HepG2 (cell line): Measurements from ENCODE around the gene VPS52. TPM values are rescaled to one million over a fixed set of nuclear protein-coding genes. Genes with fewer than 3 reads are reported as not detected.

Experiments
- ATAC-seq: fragments of 200-7000 bp; cut with Tn5 transposase; 3 replicates; pipeline ENCODE4 v1.9.1; 2020; ENCODE audit warnings: mild to moderate bottlenecking, moderate library complexity
- BruUV-seq: library from RNA; stranded (reverse); fragments of 400-500 nt; replicated peaks from 2 replicates; lab custom pipeline; 2021; lab: Mats Ljungman, UMichigan
- CTCF ChIA-PET: fragments of 300-600 bp; formaldehyde crosslinking; extraction: SDS; loops from one replicate; lab custom pipeline; 2021; ENCODE audit warnings: low total read pairs, inconsistent platforms, low intra/inter-chr PET ratio; lab: Yijun Ruan, JAX
- POLR2A ChIA-PET: fragments of 350-600 bp; sonication (Branson Sonifier 250); formaldehyde crosslinking; loops from one replicate; lab custom pipeline; 2020; ENCODE audit warnings: antibody characterized with exemption, inconsistent platforms; lab: Yijun Ruan, JAX
- DNase-seq: peaks from one replicate; pipeline ENCODE4 v3.0.0-alpha.2; 2015; ENCODE audit warnings: low spot score
- FAIRE-seq: peaks from 3 replicates; lab custom pipeline; 2011; peaks lifted over from hg19 to GRCh38; lab: Jason Lieb, UNC
- H2AFZ ChIP-seq: one replicate; pipeline ENCODE4 v1.6.1; 2011; ENCODE audit warnings: low read length, inconsistent platforms
- H3K27ac ChIP-seq: fragments of 300-600 bp; 3 replicates; pipeline ENCODE4 v1.8.0; 2011; ENCODE audit warnings: mixed run types, mild to moderate bottlenecking, mixed read lengths, low read length, inconsistent platforms; ENCODE audit not compliant: insufficient read depth; ENCODE audit errors: extremely low read length
- H3K27me3 ChIP-seq, 2 experiments: fragments of 200-600 bp in 1 of 2; 2 replicates in 1 of 2; 3 replicates in 1 of 2; pipeline versions ENCODE4 v1.6.0 to v1.8.0; 2011; ENCODE audit warnings: low read length in 2 of 2, mild to moderate bottlenecking in 2 of 2, moderate library complexity in 2 of 2, inconsistent platforms in 1 of 2; ENCODE audit not compliant: insufficient read depth in 2 of 2, control insufficient read depth in 1 of 2
- H3K36me3 ChIP-seq, 2 experiments: fragments of 200-600 bp in 1 of 2; replicated peaks in 1 of 2; 2 replicates in 1 of 2; 3 replicates in 1 of 2; pipeline versions ENCODE4 v1.5.1 to v1.8.0; 2011; ENCODE audit warnings: low read length in 2 of 2, inconsistent platforms in 1 of 2; ENCODE audit not compliant: insufficient read depth in 2 of 2, control insufficient read depth in 1 of 2
- H3K4me1 ChIP-seq: 2 replicates; pipeline ENCODE4 v1.5.1; 2012; ENCODE audit warnings: low read length, inconsistent platforms; ENCODE audit not compliant: insufficient read depth
- H3K4me2 ChIP-seq: 2 replicates; pipeline ENCODE4 v1.6.0; 2011; ENCODE audit warnings: low read depth, low read length, inconsistent platforms
- H3K4me3 ChIP-seq, 3 experiments: fragments of 200-600 bp in 1 of 3; sonication (generic), shearing (Covaris generic) in 1 of 3; replicated peaks in 1 of 3; 2 replicates each; pipeline ENCODE4 v1.5.1; 2011 to 2016; ENCODE audit warnings: low read length in 3 of 3, inconsistent platforms in 2 of 3, low read depth in 2 of 3, mild to moderate bottlenecking in 2 of 3, control low read depth in 1 of 3, mixed read lengths in 1 of 3; ENCODE audit not compliant: insufficient read depth in 1 of 3
- H3K79me2 ChIP-seq: one replicate; pipeline ENCODE4 v1.6.1; 2011; ENCODE audit warnings: low read length, inconsistent platforms; ENCODE audit not compliant: insufficient read depth
- H3K9ac ChIP-seq: 2 replicates; pipeline ENCODE4 v1.6.0; 2011; ENCODE audit warnings: mild to moderate bottlenecking, low read depth, low read length, inconsistent platforms; ENCODE audit not compliant: insufficient read depth
- H3K9me3 ChIP-seq: 2 replicates; pipeline ENCODE4 v1.5.1; 2012; ENCODE audit warnings: mild to moderate bottlenecking, low read length
- H4K20me1 ChIP-seq: 2 replicates; pipeline ENCODE4 v1.6.0; 2011; ENCODE audit warnings: inconsistent platforms, mild to moderate bottlenecking, low read length, moderate library complexity; ENCODE audit not compliant: insufficient read depth
- FOXC1 ChIP-seq: sonication (generic); formaldehyde crosslinking; IDR thresholded peaks from 2 replicates; pipeline ENCODE4 v1.8.0; 2022; ENCODE audit warnings: mild to moderate bottlenecking, missing genetic modification reagents, borderline replicate concordance
- GATA4 ChIP-seq: sonication (generic); IDR thresholded peaks from 2 replicates; pipeline ENCODE4 v1.6.1; 2016; ENCODE audit warnings: antibody characterized with exemption, low read depth, borderline replicate concordance
- LCORL ChIP-seq, 2 experiments: fragments of 450-650 bp in 1 of 2; sonication (generic) in 1 of 2; formaldehyde crosslinking in 1 of 2; IDR thresholded peaks; 2 replicates each; pipeline versions ENCODE4 v1.5.0 to v1.6.1; 2017 to 2020; ENCODE audit warnings: antibody characterized with exemption in 1 of 2, missing genetic modification reagents in 1 of 2
- PCBP2 ChIP-seq: fragments of 200-400 bp; formaldehyde crosslinking; optimal IDR thresholded peaks from 2 replicates; pipeline ENCODE3; 2018; ENCODE audit warnings: low read length, low read depth; ENCODE audit not compliant: poor library complexity, severe bottlenecking
- RFX5 ChIP-seq: IDR thresholded peaks from 2 replicates; pipeline ENCODE4 v1.6.1; 2011; ENCODE audit warnings: low read depth, low read length, improper control_type of control experiment
- ZIK1 ChIP-seq: sonication (generic); formaldehyde crosslinking; IDR thresholded peaks from 2 replicates; pipeline ENCODE4 v1.5.0; 2020; ENCODE audit warnings: mild to moderate bottlenecking, low read depth, missing genetic modification reagents, borderline replicate concordance
- ZNF556 ChIP-seq: sonication (generic); formaldehyde crosslinking; IDR thresholded peaks from 2 replicates; pipeline ENCODE4 v1.4.0; 2020; ENCODE audit warnings: mild to moderate bottlenecking, missing genetic modification reagents, borderline replicate concordance
- ZNF773 ChIP-seq: sonication (generic); formaldehyde crosslinking; IDR thresholded peaks from 2 replicates; pipeline ENCODE4 v1.4.0; 2020; ENCODE audit warnings: missing genetic modification reagents, borderline replicate concordance
- WGBS: methylation state at CpG from one replicate; pipeline ENCODE4 v1.1.6; 2017; ENCODE audit warnings: low lambda C conversion rate; 5-methylcytosine and 5-hydroxymethylcytosine counted together
- in situ Hi-C: cut with HindIII; loops from 2 replicates; pipeline ENCODE4 v1.10.0; 2017; ENCODE audit warnings: low pct_unique_long_range_greater_than_20kb; ENCODE audit not compliant: extremely low pct_ligation_motif_present
- intact Hi-C: fragments of 100-400 bp; cut with micrococcal nuclease; formaldehyde crosslinking; loops from one replicate; pipeline ENCODE4 v1.10.0; 2022; ENCODE audit not compliant: unreplicated experiment
- polyA plus RNA-seq, 8 experiments: library from polyadenylated mRNA; depleted of rRNA in 3 of 8; stranded (reverse) in 7 of 8; unstranded in 1 of 8; fragments of >200 nt; fragmentation: Illumina TruSeq in 4 of 8; extraction: Trizol in 4 of 8; gene quantifications; 2 replicates each; pipeline versions ENCODE4 v1.2.1 to v1.2.3, GENCODE V29; 2011 to 2016; ENCODE audit warnings: low read depth in 4 of 8, missing spikeins in 1 of 8, mixed read lengths in 1 of 8; ENCODE audit not compliant: insufficient read depth in 1 of 8
- total RNA-seq, 5 experiments: library from RNA; depleted of rRNA; stranded (reverse); fragments of >200 nt; fragmentation: Illumina TruSeq; extraction: Trizol; gene quantifications; 2 replicates each; pipeline ENCODE4 v1.2.3, GENCODE V29; 2016; ENCODE audit warnings: low read depth in 1 of 5
- TF ChIP-seq, protein P1 (sequence below): sonication (generic); formaldehyde crosslinking; IDR thresholded peaks from 2 replicates; pipeline ENCODE4 v1.4.0; 2020; ENCODE audit warnings: missing genetic modification reagents
- TF ChIP-seq, protein P2 (sequence below): sonication (generic); formaldehyde crosslinking; IDR thresholded peaks from 2 replicates; pipeline ENCODE4 v1.5.0; 2020; ENCODE audit warnings: mild to moderate bottlenecking, missing genetic modification reagents
- TF ChIP-seq, protein P3 (sequence below): sonication (generic); formaldehyde crosslinking; IDR thresholded peaks from 2 replicates; pipeline ENCODE4 v1.4.0; 2020; ENCODE audit warnings: missing genetic modification reagents, low read depth, mild to moderate bottlenecking, borderline replicate concordance

The VPS52 gene
- total and polyA plus RNA-seq, 2 of the 13 experiments (the other 11 are each of a cell fraction or from before 2014, with no cell fraction given) = 48.9 to 85.5 TPM

DNA sequence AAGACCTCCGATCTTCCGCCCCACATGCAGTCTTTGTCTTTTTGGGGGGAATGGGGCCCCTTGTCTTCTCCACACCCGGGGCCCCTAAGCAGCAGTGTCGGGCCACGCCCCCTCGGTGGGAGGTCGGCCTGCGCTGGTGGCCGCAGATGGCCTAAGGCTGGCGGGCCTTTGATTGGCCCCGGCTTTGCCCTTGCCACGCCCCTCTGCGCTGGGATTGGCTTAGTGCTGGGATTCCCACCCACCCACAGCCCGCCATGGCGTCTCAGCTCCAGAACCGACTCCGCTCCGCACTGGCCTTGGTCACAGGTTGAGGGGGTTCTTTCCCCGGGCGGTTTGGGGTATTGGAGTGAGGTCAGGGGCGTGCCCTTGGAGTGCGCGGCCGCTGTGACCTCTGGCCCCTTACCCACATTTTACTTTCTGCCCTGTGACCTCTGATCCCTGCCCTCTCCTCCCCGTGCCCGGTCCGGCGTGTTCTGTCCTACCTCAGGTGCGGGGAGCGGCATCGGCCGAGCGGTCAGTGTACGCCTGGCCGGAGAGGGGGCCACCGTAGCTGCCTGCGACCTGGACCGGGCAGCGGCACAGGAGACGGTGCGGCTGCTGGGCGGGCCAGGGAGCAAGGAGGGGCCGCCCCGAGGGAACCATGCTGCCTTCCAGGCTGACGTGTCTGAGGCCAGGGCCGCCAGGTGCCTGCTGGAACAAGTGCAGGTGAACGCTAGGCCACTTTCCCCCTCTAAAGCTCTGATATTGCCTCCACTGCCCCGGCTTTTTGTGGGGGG lies 67.1 kb downstream of the VPS52 start, which contains the start of gene HSD17B8 (continued):
- TF ChIP-seq, protein P1, sequence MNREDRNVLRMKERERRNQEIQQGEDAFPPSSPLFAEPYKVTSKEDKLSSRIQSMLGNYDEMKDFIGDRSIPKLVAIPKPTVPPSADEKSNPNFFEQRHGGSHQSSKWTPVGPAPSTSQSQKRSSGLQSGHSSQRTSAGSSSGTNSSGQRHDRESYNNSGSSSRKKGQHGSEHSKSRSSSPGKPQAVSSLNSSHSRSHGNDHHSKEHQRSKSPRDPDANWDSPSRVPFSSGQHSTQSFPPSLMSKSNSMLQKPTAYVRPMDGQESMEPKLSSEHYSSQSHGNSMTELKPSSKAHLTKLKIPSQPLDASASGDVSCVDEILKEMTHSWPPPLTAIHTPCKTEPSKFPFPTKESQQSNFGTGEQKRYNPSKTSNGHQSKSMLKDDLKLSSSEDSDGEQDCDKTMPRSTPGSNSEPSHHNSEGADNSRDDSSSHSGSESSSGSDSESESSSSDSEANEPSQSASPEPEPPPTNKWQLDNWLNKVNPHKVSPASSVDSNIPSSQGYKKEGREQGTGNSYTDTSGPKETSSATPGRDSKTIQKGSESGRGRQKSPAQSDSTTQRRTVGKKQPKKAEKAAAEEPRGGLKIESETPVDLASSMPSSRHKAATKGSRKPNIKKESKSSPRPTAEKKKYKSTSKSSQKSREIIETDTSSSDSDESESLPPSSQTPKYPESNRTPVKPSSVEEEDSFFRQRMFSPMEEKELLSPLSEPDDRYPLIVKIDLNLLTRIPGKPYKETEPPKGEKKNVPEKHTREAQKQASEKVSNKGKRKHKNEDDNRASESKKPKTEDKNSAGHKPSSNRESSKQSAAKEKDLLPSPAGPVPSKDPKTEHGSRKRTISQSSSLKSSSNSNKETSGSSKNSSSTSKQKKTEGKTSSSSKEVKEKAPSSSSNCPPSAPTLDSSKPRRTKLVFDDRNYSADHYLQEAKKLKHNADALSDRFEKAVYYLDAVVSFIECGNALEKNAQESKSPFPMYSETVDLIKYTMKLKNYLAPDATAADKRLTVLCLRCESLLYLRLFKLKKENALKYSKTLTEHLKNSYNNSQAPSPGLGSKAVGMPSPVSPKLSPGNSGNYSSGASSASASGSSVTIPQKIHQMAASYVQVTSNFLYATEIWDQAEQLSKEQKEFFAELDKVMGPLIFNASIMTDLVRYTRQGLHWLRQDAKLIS (CRISPR knock-in tag) = peak; percentile 66; the same call in 1 of the 2 replicates
- TF ChIP-seq ZIK1 (CRISPR knock-in tag) = 0 out of 2 replicates have a peak, but pooled peaks have one; percentile 43
- TF ChIP-seq GATA4 = 0 out of 2 replicates have a peak, but pooled peaks have one; percentile 54
- TF ChIP-seq LCORL (IDR thresholded peaks at IDR 0.05) = no peak
- peak; percentile 79 for TF ChIP-seq LCORL (CRISPR knock-in tag; IDR thresholded peaks at IDR 0.05)
- TF ChIP-seq, all 625 proteins: peak for 293

DNA sequence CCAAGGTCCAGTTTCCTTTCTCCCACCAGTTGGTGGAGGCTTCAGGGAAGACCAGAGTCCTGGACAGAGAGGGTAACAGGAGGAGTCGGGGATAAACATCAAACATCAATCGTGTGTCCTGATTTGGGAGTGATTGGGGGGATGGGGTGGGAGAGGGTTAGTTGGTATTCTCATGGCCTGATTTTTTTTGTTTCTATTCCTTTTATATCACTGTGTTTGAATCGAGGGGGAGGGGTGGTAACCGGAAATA lies 67.6 kb downstream of the VPS52 start:
- H3K36me3 ChIP-seq = peaks cover 10 to 24% of the 10 kb centered on the region in 2 experiments
- FAIRE-seq (no peak), ATAC-seq (no peak), DNase-seq (no peak)
- peaks cover 47% of the 10 kb centered on the region for H3K79me2 ChIP-seq
- ChIA-PET CTCF (no interaction called here), POLR2A (interaction anchor here (0.6 to 2.2 kb wide), 10 partner anchors 14 to 234 kb away, joined by 3 to 16 read pairs (median 4); partner anchors contain the start of genes PFDN6, RPS18, VPS52 and WDR46)
- no peak overlapping the region for H2AFZ ChIP-seq
- WGBS = 18% methylated on average over 4 of the region's 4 CpGs
- peak overlapping the region; percentile 17; the same call in 1 of the 2 replicates for H3K9ac ChIP-seq
- no TSS peak for BruUV-seq
- no peaks in the 10 kb centered on the region for H3K9me3 ChIP-seq
- intact Hi-C loops = no loop called here
- peak overlapping the region in 1 of 3 experiments; percentile 80; a peak in 3 of 6 replicates for H3K4me3 ChIP-seq
- peaks cover 0 to 4% of the 10 kb centered on the region in 2 experiments; a peak in 1 of 5 replicates for H3K27me3 ChIP-seq
- in situ Hi-C loops = loop anchor here (5.0 to 10.0 kb wide), 3 partner anchors 43 to 211 kb away; partner anchors contain the start of genes CUTA, PHF1 and RGL2
- H3K4me1 ChIP-seq = peaks cover 63% of the 10 kb centered on the region
- peaks cover 13% of the 10 kb centered on the region; the same call in 1 of the 2 replicates for H4K20me1 ChIP-seq
- H3K27ac ChIP-seq = peak overlapping the region; percentile 75
- H3K4me2 ChIP-seq = peak overlapping the region; percentile 99
- TF ChIP-seq, protein P2, sequence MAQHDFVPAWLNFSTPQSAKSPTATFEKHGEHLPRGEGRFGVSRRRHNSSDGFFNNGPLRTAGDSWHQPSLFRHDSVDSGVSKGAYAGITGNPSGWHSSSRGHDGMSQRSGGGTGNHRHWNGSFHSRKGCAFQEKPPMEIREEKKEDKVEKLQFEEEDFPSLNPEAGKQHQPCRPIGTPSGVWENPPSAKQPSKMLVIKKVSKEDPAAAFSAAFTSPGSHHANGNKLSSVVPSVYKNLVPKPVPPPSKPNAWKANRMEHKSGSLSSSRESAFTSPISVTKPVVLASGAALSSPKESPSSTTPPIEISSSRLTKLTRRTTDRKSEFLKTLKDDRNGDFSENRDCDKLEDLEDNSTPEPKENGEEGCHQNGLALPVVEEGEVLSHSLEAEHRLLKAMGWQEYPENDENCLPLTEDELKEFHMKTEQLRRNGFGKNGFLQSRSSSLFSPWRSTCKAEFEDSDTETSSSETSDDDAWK (CRISPR knock-in tag) = no peak
- TF ChIP-seq, protein P3, sequence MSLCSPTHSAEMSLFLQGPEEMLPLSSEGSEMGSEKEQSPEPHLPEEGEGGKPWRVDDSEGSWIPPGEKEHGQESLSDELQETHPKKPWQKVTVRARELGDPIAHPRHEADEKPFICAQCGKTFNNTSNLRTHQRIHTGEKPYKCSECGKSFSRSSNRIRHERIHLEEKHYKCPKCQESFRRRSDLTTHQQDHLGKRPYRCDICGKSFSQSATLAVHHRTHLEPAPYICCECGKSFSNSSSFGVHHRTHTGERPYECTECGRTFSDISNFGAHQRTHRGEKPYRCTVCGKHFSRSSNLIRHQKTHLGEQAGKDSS (CRISPR knock-in tag) = 0 out of 2 replicates have a peak, but pooled peaks have one; percentile 17
- peak; percentile 86 for TF ChIP-seq PCBP2
- no peak for TF ChIP-seq FOXC1 (CRISPR knock-in tag)
- no peak for TF ChIP-seq ZNF773
- no peak for TF ChIP-seq ZNF556 (CRISPR knock-in tag)
- no peak for TF ChIP-seq RFX5
